ENCODE data around the gene ADGRG6.

Gene ADGRG6

DNA sequence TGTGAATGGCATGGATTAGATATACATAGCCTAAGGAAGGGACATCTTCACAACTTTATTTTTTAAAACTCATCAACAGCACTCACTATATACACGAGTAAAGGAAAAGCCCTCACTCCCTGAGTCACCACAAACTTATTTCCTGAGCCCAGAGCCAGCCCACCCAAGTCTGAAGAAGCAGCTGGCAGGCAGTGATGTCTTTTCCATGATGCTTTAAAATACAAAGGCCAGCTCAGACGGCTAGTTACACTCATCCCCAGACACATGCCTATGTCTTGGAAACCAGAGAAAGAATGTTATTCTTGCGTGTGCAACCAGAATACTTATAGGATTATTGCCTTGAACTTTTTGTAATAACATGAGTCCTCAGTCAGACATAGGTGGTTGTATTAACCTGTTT is 114.4 kb downstream of the ADGRG6 start:
- Histone ChIP-seq H3K9me3 (ENCODE audit: control insufficient read depth, low read length) (no peaks in the 10 kb centered on the region), H3K14ac (ENCODE audit: low read length in 2 of 2) (no peak overlapping the region), H4K91ac (ENCODE audit: low read length) (no peak overlapping the region), H3K79me1 (replicated peaks; ENCODE audit: low read length, poor library complexity, severe bottlenecking) (no peaks in the 10 kb centered on the region), H3K36me3 (ENCODE audit: control insufficient read depth in 1 of 2, insufficient read depth in 2 of 2, low read depth in 1 of 2, low read length in 2 of 2) (no peaks in the 10 kb centered on the region), H3K4me1 (ENCODE audit: control insufficient read depth, insufficient read depth, low read depth, low read length) (peaks cover 3% of the 10 kb centered on the region), H3K27me3 (ENCODE audit: control insufficient read depth in 1 of 2, insufficient read depth in 1 of 2, low read length in 2 of 2) (no peaks in the 10 kb centered on the region), H3K23ac (ENCODE audit: low read length in 2 of 2) (no peak overlapping the region), H3K18ac (ENCODE audit: low read depth in 1 of 2, low read length in 2 of 2) (peak overlapping the region in 1 of 2 experiments; percentile 17), H2AFZ (ENCODE audit: low read depth, low read length) (no peak overlapping the region), H3K4me3 (ENCODE audit: insufficient read depth in 1 of 2, low read depth in 1 of 2, low read length in 2 of 2) (no peak overlapping the region), H3K27ac (ENCODE audit: low read length, poor library complexity, severe bottlenecking) (peak overlapping the region; percentile 93), H2BK120ac (ENCODE audit: low read depth, low read length) (no peak overlapping the region), H3K4ac (ENCODE audit: low read depth in 1 of 2, low read length in 2 of 2) (no peak overlapping the region), H4K8ac (ENCODE audit: low read length) (no peak overlapping the region), H3K9ac (ENCODE audit: low read length) (peak overlapping the region; percentile 59), H2AK5ac (ENCODE audit: low read length, severe bottlenecking) (no peak overlapping the region), H2BK5ac (ENCODE audit: low read depth, low read length, poor library complexity, severe bottlenecking) (no peak overlapping the region), H3K4me2 (ENCODE audit: low read length, poor library complexity, severe bottlenecking) (no peak overlapping the region), H2BK15ac (ENCODE audit: low read depth, poor library complexity, severe bottlenecking) (no peak overlapping the region), H2BK12ac (ENCODE audit: low read length in 2 of 2) (no peak overlapping the region)
- WGBS, result 0% methylated on average over 3 of the region's 3 CpGs
- peak; percentile 97 for DNase-seq

DNA sequence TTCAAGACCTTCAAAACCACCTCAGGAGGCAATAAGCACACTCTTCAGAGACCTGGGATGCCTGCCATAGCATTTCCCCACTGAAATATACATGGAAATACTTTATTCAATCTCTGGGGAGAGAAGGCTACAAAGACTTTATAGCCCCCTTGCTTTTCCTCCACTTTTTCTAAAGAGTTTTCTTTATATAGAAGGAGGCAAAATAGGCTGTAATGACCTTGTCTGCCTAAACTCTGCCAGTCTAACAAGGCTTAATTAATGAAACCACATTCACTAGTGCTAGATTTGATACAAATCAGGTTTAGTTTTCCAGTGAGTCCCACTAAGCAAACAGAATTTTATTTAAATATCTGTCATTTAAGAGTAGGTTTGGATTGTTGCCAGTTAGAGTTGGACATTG is 114.9 kb downstream of the ADGRG6 start:
- H3K18ac ChIP-seq (ENCODE audit: low read depth in 1 of 2, low read length in 2 of 2), result peak overlapping the region in 1 of 2 experiments; percentile 17
- H3K27me3 ChIP-seq (ENCODE audit: control insufficient read depth in 1 of 2, insufficient read depth in 1 of 2, low read length in 2 of 2), result no peaks in the 10 kb centered on the region
- no peak for DNase-seq
- H3K79me1 ChIP-seq (replicated peaks; ENCODE audit: low read length, poor library complexity, severe bottlenecking), result no peaks in the 10 kb centered on the region
- no peak overlapping the region for H2BK15ac ChIP-seq (ENCODE audit: low read depth, poor library complexity, severe bottlenecking)
- no peak overlapping the region for H3K4me3 ChIP-seq (ENCODE audit: insufficient read depth in 1 of 2, low read depth in 1 of 2, low read length in 2 of 2)
- no peaks in the 10 kb centered on the region for H3K36me3 ChIP-seq (ENCODE audit: control insufficient read depth in 1 of 2, insufficient read depth in 2 of 2, low read depth in 1 of 2, low read length in 2 of 2)
- H3K4me2 ChIP-seq (ENCODE audit: low read length, poor library complexity, severe bottlenecking), result no peak overlapping the region
- H3K27ac ChIP-seq (ENCODE audit: low read length, poor library complexity, severe bottlenecking), result peak overlapping the region; percentile 93
- no peak overlapping the region for H3K23ac ChIP-seq (ENCODE audit: low read length in 2 of 2)
- no peak overlapping the region for H4K91ac ChIP-seq (ENCODE audit: low read length)
- no peak overlapping the region for H2AK5ac ChIP-seq (ENCODE audit: low read length, severe bottlenecking)
- no peak overlapping the region for H3K4ac ChIP-seq (ENCODE audit: low read depth in 1 of 2, low read length in 2 of 2)
- no peaks in the 10 kb centered on the region for H3K9me3 ChIP-seq (ENCODE audit: control insufficient read depth, low read length)
- no peak overlapping the region for H2AFZ ChIP-seq (ENCODE audit: low read depth, low read length)
- H2BK120ac ChIP-seq (ENCODE audit: low read depth, low read length), result no peak overlapping the region
- H3K9ac ChIP-seq (ENCODE audit: low read length), result peak overlapping the region; percentile 59
- H2BK12ac ChIP-seq (ENCODE audit: low read length in 2 of 2), result no peak overlapping the region
- H3K4me1 ChIP-seq (ENCODE audit: control insufficient read depth, insufficient read depth, low read depth, low read length), result peaks cover 3% of the 10 kb centered on the region
- no peak overlapping the region for H4K8ac ChIP-seq (ENCODE audit: low read length)
- H3K14ac ChIP-seq (ENCODE audit: low read length in 2 of 2), result no peak overlapping the region
- H2BK5ac ChIP-seq (ENCODE audit: low read depth, low read length, poor library complexity, severe bottlenecking), result no peak overlapping the region

DNA sequence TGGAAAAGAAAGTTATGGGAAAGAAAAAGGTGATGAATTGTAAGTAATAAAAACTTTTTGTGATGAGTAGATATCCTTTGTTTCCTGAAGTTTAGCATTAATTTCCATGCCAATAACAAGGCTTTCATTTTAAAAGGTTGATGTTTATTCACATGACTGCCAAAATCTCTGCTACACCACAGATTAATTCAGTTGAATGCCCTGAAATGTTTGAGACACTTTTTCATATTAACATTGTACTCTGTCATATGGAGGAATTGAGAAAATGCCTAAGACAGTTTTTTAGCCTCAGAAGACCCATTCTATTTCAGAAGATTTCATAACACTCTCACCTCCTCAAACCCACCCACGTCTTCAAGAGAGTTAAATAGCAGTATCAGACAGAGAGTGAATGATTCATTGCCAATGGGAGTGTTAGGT is 115.5 kb downstream of the ADGRG6 start:
- H4K91ac ChIP-seq (ENCODE audit: low read length), result no peak overlapping the region
- no peak overlapping the region for H3K18ac ChIP-seq (ENCODE audit: low read depth in 1 of 2, low read length in 2 of 2)
- no peak overlapping the region for H3K4me2 ChIP-seq (ENCODE audit: low read length, poor library complexity, severe bottlenecking)
- H2BK15ac ChIP-seq (ENCODE audit: low read depth, poor library complexity, severe bottlenecking), result no peak overlapping the region
- no peaks in the 10 kb centered on the region for H3K79me1 ChIP-seq (replicated peaks; ENCODE audit: low read length, poor library complexity, severe bottlenecking)
- H3K4ac ChIP-seq (ENCODE audit: low read depth in 1 of 2, low read length in 2 of 2), result no peak overlapping the region
- H3K27me3 ChIP-seq (ENCODE audit: control insufficient read depth in 1 of 2, insufficient read depth in 1 of 2, low read length in 2 of 2), result no peaks in the 10 kb centered on the region
- H3K9me3 ChIP-seq (ENCODE audit: control insufficient read depth, low read length), result no peaks in the 10 kb centered on the region
- H3K4me1 ChIP-seq (ENCODE audit: control insufficient read depth, insufficient read depth, low read depth, low read length), result peaks cover 3% of the 10 kb centered on the region
- no peak overlapping the region for H2AK5ac ChIP-seq (ENCODE audit: low read length, severe bottlenecking)
- no peak overlapping the region for H4K8ac ChIP-seq (ENCODE audit: low read length)
- no peak overlapping the region for H2BK120ac ChIP-seq (ENCODE audit: low read depth, low read length)
- H2BK5ac ChIP-seq (ENCODE audit: low read depth, low read length, poor library complexity, severe bottlenecking), result no peak overlapping the region
- H3K23ac ChIP-seq (ENCODE audit: low read length in 2 of 2), result no peak overlapping the region
- H3K9ac ChIP-seq (ENCODE audit: low read length), result no peak overlapping the region
- no peak overlapping the region for H3K14ac ChIP-seq (ENCODE audit: low read length in 2 of 2)
- no peak overlapping the region for H2BK12ac ChIP-seq (ENCODE audit: low read length in 2 of 2)
- H3K4me3 ChIP-seq (ENCODE audit: insufficient read depth in 1 of 2, low read depth in 1 of 2, low read length in 2 of 2), result no peak overlapping the region
- H3K27ac ChIP-seq (ENCODE audit: low read length, poor library complexity, severe bottlenecking), result no peak overlapping the region
- no CpG with 5 or more reads among the region's 1 CpG for WGBS
- DNase-seq, result no peak
- H2AFZ ChIP-seq (ENCODE audit: low read depth, low read length), result no peak overlapping the region
- no peaks in the 10 kb centered on the region for H3K36me3 ChIP-seq (ENCODE audit: control insufficient read depth in 1 of 2, insufficient read depth in 2 of 2, low read depth in 1 of 2, low read length in 2 of 2)

DNA sequence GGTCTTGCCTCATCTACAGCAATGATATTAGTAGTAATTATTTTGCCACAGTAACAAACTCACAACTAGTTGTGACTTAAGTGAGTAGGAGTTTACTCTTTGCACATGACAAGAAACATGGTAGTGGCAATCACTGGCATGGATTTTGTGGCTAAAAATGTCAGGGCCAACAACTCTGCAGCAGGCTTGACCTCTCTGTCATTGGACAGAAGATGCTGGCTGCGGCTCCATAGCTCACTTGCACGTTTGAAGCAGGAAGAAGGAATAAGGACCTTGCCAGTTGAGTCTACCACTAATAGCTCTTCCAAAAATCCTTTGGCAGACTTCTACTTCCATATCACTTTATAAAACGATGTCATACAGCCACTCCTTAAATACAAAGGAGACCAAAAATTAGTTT is 117.3 kb downstream of the ADGRG6 start:
- no peak overlapping the region for H3K18ac ChIP-seq (ENCODE audit: low read depth in 1 of 2, low read length in 2 of 2)
- H3K4ac ChIP-seq (ENCODE audit: low read depth in 1 of 2, low read length in 2 of 2), result no peak overlapping the region
- no peak overlapping the region for H2AK5ac ChIP-seq (ENCODE audit: low read length, severe bottlenecking)
- no peak overlapping the region for H3K23ac ChIP-seq (ENCODE audit: low read length in 2 of 2)
- DNase-seq, result no peak
- no peak overlapping the region for H3K4me3 ChIP-seq (ENCODE audit: insufficient read depth in 1 of 2, low read depth in 1 of 2, low read length in 2 of 2)
- H4K8ac ChIP-seq (ENCODE audit: low read length), result no peak overlapping the region
- no peaks in the 10 kb centered on the region for H3K36me3 ChIP-seq (ENCODE audit: control insufficient read depth in 1 of 2, insufficient read depth in 2 of 2, low read depth in 1 of 2, low read length in 2 of 2)
- 92% methylated on average over 3 of the region's 3 CpGs for WGBS
- no peak overlapping the region for H3K4me2 ChIP-seq (ENCODE audit: low read length, poor library complexity, severe bottlenecking)
- no peak overlapping the region for H2BK120ac ChIP-seq (ENCODE audit: low read depth, low read length)
- no peak overlapping the region for H3K27ac ChIP-seq (ENCODE audit: low read length, poor library complexity, severe bottlenecking)
- no peak overlapping the region for H2BK5ac ChIP-seq (ENCODE audit: low read depth, low read length, poor library complexity, severe bottlenecking)
- H3K14ac ChIP-seq (ENCODE audit: low read length in 2 of 2), result no peak overlapping the region
- H2BK15ac ChIP-seq (ENCODE audit: low read depth, poor library complexity, severe bottlenecking), result no peak overlapping the region
- no peaks in the 10 kb centered on the region for H3K9me3 ChIP-seq (ENCODE audit: control insufficient read depth, low read length)
- peaks cover 3% of the 10 kb centered on the region for H3K4me1 ChIP-seq (ENCODE audit: control insufficient read depth, insufficient read depth, low read depth, low read length)
- H3K79me1 ChIP-seq (replicated peaks; ENCODE audit: low read length, poor library complexity, severe bottlenecking), result no peaks in the 10 kb centered on the region
- no peak overlapping the region for H2BK12ac ChIP-seq (ENCODE audit: low read length in 2 of 2)
- H3K27me3 ChIP-seq (ENCODE audit: control insufficient read depth in 1 of 2, insufficient read depth in 1 of 2, low read length in 2 of 2), result no peaks in the 10 kb centered on the region
- H4K91ac ChIP-seq (ENCODE audit: low read length), result no peak overlapping the region
- H3K9ac ChIP-seq (ENCODE audit: low read length), result no peak overlapping the region
- H2AFZ ChIP-seq (ENCODE audit: low read depth, low read length), result no peak overlapping the region
